DMS153 (cell line): ENCODE measurements around the gene SIX3.
A peak's percentile ranks its signal among the peaks of the same experiment; 100 is the strongest.

Source experiments
- DNase-seq: peaks from one replicate; lab custom pipeline; 2025; lab: John Stamatoyannopoulos, UW

The SIX3 gene

DNA sequence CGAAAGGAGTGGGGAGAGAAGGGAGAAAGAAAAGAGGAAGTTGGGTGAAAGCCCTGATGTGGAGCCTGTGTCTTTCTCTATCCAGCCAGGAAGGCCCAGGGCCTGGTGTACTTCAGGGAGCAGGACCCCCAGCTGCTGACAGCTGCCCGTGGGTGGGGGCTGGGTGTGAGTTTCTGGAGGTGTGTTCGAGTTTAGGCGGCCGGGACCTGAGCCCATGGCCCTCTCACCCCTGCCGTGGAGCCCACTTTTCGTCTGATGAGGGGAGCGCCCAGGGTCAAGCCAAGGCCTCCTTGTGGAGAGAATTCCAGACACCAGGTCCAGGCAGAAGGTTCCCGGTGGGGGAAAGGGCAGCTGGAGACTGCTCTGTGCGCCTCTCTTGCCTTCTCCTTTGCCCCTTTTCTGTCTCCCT lies 2.2 kb downstream of the SIX3 start:
- no peak for DNase-seq

DNA sequence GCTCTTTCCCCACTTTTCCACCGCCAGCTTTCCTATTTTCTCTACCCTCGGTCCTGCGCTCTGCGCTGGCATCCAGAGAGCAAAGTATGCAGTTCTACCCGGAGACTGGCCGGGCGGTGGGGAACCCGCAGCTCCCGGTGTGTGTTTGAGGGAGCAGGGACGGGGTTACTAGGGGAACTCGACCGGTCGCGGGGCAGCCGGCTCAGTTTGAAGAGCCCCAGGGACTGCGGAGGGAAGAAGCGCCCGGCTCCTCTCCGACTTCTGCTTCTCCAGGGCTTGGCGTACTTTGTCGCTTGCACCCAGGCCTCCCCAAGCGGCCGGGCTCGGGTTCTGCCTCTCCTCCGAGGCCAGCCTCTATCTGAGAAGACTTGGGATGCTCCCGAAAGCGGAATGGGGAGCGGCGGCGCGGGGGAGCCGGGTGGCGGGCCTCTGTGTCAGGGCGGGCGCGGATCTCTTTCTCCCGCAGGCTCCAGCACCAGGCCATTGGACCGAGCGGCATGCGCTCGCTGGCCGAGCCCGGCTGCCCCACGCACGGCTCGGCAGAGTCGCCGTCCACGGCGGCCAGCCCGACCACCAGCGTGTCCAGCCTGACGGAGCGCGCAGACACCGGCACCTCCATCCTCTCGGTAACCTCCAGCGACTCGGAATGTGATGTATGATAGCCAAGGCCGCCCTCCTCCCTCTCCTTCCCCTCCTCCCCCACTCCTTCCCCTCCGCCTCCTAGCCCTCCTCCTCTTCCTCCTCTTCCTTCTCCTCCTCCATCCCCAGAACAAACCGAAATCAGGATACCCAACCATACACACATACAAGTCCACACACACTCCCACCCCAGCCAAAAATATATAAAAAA lies 2.8 kb downstream of the SIX3 start:
- DNase-seq: no peak

GRCh38 chr2:44944952-44945612 lies 3.6 kb downstream of the SIX3 start:
- no peak for DNase-seq

GRCh38 chr2:44945676-44946371 lies 4.3 kb downstream of the SIX3 start:
- DNase-seq: no peak

DNA sequence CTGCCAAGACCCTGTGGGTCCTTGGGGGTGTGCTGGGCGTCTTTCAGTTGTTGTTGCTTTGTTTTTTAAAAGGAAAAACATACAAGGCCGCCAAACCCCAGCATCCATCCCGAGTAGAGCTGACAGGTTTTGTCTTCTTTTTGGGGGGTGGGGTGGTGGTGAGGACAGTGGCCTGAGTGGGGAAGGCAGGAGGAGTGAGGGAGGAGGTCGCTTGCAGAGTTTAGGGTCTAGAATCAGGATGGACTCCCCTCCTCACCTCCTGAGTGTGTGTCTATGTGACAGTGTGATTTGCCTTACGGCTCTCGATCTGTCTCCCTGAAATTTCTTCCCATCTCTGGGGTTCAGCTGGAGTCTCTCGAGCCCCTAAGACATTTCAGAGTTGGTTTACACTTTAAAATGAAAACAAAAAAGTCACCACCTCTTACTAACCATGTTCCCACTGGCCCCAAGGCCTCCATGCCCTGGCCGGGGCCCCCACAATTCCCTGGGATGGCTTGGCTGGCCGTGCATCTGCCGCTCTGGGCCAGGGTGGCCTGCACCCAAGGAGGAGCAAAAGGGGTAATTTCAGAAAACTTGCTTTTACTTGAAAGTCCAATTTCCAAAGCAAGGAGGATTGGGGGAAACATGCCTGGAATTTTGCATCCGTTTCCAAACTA lies 5.0 kb downstream of the SIX3 start:
- no peak for DNase-seq

DNA sequence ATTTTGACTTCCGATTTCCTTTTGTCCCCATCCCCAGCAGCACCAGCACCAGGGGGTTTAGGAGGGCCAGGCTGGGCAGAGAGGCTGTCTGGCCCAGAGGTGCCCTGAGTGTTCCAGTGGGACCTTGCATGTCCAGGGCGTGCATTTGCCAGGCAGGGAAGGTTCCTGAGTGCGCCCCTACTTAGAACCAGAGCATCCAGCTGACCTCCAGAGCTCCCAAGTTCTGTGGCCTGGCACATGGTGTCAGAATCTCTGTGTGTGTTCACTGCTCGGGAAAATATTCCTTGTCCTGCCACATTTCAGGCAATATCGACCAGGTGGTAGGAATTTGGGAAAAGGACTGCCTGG lies 5.5 kb downstream of the SIX3 start:
- DNase-seq: no peak

GRCh38 chr2:44948565-44949328 lies 7.2 kb downstream of the SIX3 start:
- no peak for DNase-seq

DNA sequence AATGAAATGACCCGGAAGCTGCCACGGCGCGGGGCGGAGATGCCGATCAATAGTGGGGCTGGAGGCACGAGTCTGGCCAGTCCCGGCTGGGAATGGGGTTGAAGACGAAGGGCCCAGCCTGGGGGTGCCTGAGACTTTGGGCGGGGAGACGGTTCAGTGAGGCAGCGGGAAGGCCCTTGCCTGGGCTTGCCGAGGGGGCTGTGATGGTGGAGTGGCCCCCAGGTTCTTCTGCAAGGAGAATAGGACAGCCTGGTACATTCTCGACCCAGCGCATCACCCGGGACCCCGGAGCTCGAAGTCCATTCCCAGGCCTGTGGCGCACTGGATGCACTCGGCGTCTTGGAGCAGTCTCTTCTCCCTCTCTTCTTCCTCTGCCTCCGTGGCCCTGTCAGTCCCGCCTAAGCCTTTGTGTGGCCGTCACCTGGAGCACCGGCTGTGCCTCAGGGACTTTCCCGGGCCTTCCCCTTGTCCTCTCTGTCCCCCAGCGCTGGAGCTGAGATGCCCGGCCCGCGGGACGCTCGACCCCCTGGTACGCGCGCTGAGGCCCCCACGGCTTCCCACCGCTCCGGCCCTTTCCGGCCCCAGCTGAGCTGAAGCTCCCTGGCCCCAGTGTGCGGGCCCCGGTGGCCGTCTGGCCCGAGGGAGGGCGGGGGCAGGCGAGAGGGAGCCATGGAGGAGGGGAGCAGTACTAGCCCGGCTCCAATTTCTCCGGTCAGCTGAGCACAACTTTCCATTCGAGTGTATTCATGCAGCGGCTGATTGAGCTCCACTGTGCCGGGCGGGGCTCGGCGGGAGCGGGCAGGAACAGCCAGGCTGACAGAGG lies 8.0 kb downstream of the SIX3 start:
- peak; percentile 69 for DNase-seq

GRCh38 chr2:44950646-44951045 lies 9.1 kb downstream of the SIX3 start:
- no peak for DNase-seq

- DNase-seq: no peak
Observed at GRCh38 chr2:44951124-44951523, 9.6 kb downstream of the SIX3 start.

GRCh38 chr2:44951714-44952113 lies 10.2 kb downstream of the SIX3 start:
- DNase-seq: no peak

DNA sequence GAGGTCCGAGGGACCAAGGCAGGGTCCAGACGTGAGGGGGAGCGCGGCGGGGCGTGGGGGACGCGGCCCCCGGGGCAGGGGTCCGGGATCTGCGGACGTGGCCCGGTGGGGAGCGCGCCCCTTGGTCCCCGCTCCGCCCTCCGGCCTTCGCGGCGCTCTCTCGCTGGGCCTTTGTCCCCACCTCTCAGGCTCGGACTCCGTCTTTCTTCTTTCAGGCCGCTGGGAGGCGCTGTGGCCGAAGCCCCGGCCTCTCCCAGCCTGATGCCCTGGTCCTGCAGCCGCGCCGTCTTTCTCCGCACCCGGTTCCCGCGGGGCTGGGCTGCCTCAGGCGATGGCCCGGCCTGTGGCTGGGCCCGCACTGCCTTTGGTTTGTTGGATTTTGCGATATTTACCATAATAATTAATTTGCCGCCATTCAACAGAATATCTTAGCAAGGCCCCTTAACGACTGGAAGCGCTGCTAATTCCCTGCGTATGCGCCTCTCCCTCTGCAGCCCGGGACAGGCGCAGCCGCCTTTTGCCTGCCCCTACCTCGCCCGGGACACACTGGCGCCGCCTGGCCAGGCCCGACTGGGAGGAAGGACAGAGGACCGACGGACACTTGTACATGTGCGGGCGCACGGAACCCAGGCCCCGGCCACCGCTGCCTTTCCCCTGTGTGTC lies 10.8 kb downstream of the SIX3 start:
- DNase-seq: peak; percentile 66

GRCh38 chr2:44952806-44953498 lies 11.4 kb downstream of the SIX3 start:
- no peak for DNase-seq

DNA sequence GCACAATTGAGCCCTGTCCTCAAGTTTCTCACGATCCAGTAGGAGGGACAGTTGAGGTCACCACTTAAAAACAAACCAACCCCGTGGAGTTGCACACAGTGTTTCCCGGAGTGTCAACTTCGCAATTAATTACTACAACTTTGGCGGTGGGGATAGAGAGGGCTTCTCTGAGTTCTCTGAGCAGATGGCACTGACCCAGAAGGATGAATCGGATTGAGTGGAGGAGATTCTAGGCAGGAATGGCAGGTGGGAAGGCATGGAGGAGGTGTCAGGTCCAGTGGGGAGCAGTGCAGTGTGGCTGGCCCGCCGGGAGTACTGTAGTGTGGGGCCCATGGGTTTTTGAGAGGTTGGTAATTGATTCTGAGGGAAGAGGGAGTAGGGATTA lies 12.0 kb downstream of the SIX3 start:
- no peak for DNase-seq

- no peak for DNase-seq
Observed at GRCh38 chr2:44954447-44954888, 13.0 kb downstream of the SIX3 start.

DNA sequence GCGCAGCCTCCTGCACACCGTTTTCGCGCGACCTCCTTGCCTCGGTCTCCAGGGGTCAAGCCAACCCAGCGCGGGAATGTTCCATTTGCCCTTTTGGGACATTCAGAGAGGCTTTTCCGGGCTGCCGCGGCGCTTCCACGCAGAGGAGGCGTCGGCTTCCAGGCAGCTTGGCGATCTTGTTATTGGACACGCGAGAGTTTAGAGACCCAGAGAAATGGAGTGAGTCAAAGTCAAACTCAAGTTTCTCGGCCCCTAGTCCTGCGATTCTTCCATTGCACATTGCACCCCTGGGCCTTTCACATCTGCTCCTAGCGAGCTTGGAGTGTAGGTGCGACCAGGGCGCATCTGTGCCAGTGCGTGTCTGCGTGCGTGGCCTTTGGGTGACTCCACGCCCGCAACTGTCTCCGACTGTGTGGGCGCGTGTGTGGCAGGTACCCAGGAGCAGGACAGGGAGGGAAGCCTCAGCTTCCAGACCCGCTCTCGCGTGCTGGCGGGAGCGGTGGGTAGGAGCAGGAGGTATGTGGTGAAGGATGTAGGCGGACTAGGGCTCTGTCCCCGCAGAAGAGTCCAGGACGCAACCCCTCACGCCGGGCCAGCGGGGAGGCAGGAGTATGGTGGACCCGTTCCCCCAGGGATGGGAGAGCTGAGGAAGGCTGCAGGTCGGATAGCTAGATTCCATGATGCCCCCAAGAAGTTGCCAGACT lies 13.5 kb downstream of the SIX3 start:
- no peak for DNase-seq

DNA sequence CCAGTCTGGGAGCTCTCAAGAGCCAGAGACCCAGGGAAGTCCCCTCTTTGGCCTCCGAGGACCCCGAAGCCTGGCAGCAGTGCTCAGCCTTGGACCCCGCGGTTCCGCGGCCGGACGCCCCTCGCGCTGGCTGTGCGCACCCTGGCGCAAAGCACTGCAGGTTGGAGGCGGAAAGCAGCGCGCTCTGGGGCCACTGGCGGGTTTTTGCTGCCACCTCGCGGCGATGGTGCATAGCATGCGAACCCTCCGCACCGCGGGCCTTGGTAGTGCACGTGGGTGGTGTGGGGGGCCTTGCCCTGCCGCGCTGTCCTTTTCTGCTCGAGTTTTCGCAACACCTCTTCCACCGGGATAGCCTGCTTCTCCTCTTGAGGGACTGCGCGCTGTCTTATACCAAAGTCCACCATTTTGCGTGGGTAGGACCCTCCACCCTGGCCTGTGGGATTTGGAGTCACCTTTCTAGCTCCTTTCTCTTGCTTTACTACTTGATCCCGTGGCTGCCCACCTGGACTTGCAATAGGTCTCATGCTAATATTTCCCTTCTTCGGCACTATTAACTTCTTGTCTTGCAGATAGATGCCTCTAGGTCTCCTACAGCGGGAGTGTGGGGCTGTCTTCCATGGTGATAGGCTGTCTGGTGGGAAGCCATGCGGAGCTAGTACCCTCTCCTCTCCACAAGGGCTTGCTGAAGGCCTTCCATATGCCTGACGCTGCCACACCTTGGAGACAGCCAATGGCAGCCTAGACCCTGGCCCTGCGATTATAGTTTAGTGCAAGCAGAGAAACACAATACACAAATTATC lies 14.3 kb downstream of the SIX3 start:
- DNase-seq: peak; percentile 22

DNA sequence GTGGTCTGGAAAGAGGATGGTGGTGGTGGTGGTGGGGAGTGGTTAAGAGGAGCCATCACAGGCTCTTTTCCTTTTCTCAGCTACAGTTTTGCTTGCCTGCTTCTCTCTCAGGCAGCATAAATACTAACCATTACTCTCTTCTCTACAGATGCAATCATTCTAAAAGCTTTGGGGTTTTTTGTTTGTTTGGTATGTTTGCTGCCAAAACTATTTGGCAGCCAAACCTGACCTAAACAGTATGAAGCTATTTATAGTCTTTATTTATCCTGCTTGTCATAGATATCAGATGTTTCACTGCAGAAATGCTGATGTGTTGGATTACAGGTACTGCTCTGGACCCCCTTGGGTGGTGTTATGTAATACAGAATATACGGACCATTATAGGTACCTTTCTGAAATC lies 15.3 kb downstream of the SIX3 start:
- DNase-seq: no peak
